GM19025 (cell line): ENCODE measurements around the gene NANOG.
"Not testable (repeated sequence)": the region's sequence is repeated elsewhere in the genome, so short reads cannot be mapped to it uniquely, and the experiment has no call there.

Source experiments
- ATAC-seq: cut with Tn5 transposase; IDR thresholded peaks from one replicate; pipeline ENCODE4 v1.9.1; 2021; ENCODE audit warnings: mild to moderate bottlenecking, low read depth, moderate library complexity; ENCODE audit not compliant: unreplicated experiment

NANOG gene

GRCh38 chr12:7788884-7789528 is at the start of gene NANOG:
Gene NANOG (plus strand): TSS chr12:7789402. CDS start chr12:7789615, 213 bp downstream.
- ATAC-seq, result not testable (repeated sequence)

GRCh38 chr12:7747246-7747645 is 42.0 kb upstream of the NANOG start, which contains the start of gene CLEC4C:
Gene CLEC4C (minus strand): TSS chr12:7747375. CDS start chr12:7747348, 27 bp downstream.
- no peak for ATAC-seq

- ATAC-seq, result no peak
Observed at GRCh38 chr12:7748852-7749251, 40.4 kb upstream of the NANOG start.

- ATAC-seq, result no peak
Observed at GRCh38 chr12:7749442-7749841, 39.8 kb upstream of the NANOG start.

- no peak for ATAC-seq
Observed at GRCh38 chr12:7750350-7750749, 38.9 kb upstream of the NANOG start.

- no peak for ATAC-seq
Observed at GRCh38 chr12:7751394-7751793, 37.8 kb upstream of the NANOG start.

GRCh38 chr12:7751941-7752922 is 37.0 kb upstream of the NANOG start:
- ATAC-seq, result not testable (repeated sequence)

- not testable (repeated sequence) for ATAC-seq
Observed at GRCh38 chr12:7755668-7756067, 33.5 kb upstream of the NANOG start.

GRCh38 chr12:7756993-7757392 is 32.2 kb upstream of the NANOG start:
- ATAC-seq, result no peak

GRCh38 chr12:7758766-7759140 is 30.4 kb upstream of the NANOG start:
- no peak for ATAC-seq

GRCh38 chr12:7769999-7770398 is 19.2 kb upstream of the NANOG start:
- no peak for ATAC-seq

GRCh38 chr12:7781274-7781673 is 7.9 kb upstream of the NANOG start:
- ATAC-seq, result no peak

GRCh38 chr12:7782055-7782454 is 7.1 kb upstream of the NANOG start:
- ATAC-seq, result no peak

- ATAC-seq, result not testable (repeated sequence)
Observed at GRCh38 chr12:7783433-7783832, 5.8 kb upstream of the NANOG start.

GRCh38 chr12:7784701-7785100 is 4.5 kb upstream of the NANOG start:
- ATAC-seq, result no peak

GRCh38 chr12:7787574-7788293 is 1.5 kb upstream of the NANOG start:
- no peak for ATAC-seq

GRCh38 chr12:7788294-7788660 is 925 bp upstream of the NANOG start:
- no peak for ATAC-seq

GRCh38 chr12:7793211-7793610 is 4.0 kb downstream of the NANOG start:
- ATAC-seq, result no peak

GRCh38 chr12:7797269-7797668 is 8.1 kb downstream of the NANOG start:
- ATAC-seq, result not testable (repeated sequence)

- ATAC-seq, result no peak
Observed at GRCh38 chr12:7797698-7798398, 8.6 kb downstream of the NANOG start.
